SKM-1 (cell line): ENCODE measurements around the gene LRCH4.
"Not testable (repeated sequence)": the region's sequence is repeated elsewhere in the genome, so short reads cannot be mapped to it uniquely, and the experiment has no call there.

Source experiments
- DNase-seq: peaks from one replicate; lab custom pipeline; 2025; ENCODE audit not compliant: unreplicated experiment; lab: John Stamatoyannopoulos, UW

The LRCH4 gene

DNA sequence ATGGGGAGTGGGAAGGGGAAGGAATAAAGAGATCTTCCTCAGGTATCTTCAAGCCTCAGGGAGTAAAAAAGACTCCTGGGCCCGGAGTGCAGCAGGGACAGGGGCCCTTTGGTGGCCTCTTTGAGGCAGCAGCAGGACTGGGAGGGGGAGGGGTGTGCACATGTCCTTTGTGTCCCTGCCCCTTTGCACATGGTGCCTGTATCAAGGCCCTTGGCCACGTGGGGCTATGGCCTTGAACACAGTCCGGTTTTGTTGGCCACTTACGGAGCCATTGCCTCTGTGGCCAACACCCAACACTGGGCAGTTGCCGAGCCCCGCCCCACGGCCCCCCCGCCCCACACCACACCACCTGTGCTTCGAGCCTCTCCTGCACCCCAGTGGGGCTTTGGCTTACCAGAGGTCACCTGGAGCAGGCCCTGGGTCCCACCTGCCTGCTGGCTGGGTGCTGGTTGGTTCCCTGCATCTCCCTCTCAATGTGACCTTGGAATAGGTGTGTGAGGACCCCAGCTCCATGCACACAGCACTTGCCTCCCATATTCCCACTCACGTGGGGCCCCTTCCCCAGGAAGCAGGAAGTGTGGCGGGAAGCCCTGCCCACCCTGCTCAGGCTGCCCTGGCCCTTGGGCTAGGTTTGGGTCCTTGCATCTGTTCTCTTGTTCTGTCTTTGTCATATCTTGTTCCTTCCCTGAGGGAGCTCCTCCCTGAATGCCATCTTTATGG is 17.6 kb downstream of the LRCH4 start:
- no peak for DNase-seq

DNA sequence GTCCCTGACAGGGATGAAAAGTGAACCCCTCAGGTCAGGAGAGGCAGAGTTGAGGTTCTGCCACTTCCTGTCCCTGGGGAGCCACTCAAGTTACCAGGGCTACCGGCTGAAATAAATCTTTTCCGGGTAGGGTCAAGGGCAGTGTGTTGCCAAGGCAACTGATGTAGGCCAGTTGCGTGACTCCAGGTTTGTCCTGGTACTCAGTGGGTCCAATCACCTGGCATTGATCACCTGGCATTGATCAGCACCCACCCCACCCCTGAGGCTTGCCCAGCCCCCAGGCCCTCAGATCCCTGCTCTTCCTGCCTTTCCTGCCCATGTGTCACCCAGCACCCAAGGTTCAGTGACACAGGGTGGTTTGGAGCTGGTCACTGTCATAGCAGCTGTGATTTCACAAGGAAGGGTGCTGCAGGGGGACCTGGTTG is 18.2 kb downstream of the LRCH4 start:
- DNase-seq = no peak

DNA sequence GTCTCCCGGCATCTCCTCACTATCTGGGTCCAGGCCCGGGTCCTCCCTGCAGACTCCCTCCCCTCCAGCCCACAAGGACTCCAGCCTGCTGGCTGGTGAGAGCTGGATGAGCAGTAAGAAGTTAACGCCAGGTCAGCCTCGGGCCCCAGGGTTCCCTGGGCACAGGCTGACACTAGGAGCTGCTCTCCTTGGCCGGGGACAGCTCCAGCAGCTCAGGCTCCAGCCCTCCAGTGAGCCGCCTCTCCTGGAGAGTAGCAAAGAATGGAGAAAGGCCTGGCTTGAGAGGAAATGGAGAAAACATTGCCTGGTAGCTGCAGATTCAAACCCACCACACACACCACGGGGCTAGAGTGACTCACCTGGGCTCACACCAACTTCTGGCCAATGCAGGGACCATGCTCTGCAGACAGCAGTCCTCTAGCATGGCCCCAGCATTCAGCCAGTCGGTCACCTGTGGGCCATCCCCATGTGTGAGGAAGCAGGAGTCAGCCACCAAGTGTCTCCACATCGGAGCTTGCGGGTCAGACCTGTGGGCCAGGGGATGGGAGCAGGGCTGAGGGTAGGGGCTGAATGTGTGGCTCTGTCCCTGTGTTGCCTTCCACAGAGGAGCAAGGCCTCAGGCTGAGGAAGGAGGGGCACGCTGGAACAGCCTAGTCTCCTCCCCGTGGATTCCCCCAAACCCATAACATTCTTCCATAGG is 18.7 kb downstream of the LRCH4 start:
- no peak for DNase-seq

DNA sequence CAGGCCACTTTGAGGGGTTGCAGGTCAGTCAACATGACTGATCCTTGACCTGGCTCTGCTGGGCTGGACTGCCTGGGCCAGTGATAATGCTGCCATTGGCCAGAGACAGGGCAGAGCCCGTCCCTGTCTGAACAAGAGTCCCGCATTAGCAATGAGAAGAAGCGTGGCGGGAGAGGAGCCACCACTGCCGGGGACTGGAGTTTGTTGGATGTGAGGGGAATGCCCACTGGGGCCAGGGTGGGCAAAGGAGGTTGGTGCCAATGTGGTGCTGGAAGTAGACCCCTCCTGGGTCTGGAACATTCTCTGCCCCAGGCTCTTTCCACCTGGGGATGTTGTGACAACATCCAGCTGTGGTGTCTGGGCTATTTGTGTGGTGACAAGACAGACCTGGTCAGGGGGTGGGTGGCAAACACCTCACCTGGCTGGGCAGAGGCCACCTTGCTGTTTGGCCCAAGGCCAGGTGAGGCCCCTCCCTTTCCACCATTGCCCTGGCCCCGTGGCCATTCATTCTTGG is 19.9 kb downstream of the LRCH4 start:
- DNase-seq = no peak

DNA sequence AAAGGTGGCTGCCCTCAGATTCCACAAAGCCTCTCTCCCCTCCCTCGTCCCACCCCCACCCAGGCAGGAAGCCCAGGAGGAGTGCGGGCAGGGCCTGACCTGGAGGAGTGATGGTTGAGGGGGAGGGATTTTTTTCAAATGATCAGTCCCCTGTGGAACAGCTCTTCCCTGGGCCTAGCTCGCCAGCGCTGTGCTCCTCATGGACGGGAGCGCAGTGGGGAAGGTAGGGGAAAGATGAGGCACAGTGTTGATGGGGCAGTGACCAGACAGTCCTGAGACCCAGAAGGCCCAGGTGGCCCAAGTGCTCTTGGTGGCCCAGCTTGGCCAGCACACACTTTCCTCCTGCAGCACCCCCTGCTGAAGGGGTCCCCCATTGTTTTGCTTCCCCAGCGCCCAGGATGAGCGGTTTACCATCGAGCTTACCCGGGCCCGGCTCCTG is 20.8 kb downstream of the LRCH4 start:
- no peak for DNase-seq

DNA sequence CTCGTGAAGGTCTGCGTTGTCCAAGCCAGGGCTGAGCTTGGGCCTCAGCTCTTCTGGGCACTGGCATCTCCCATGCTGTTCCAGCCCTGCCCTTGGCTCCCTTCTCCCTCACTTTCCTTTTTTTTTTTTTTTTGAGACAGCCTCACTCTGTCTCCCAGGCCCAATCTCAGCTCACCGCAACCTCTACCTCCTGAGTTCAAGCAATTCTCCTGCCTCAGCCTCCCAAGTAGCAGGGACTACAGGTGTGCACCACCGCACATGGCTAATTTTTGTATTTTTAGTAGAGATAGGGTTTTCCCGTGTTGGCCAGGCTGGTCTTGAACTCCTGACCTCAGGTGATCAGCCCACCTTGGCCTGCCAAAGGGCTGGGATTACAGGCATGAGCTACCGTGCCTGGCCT is 21.5 kb downstream of the LRCH4 start:
- DNase-seq = not testable (repeated sequence)

DNA sequence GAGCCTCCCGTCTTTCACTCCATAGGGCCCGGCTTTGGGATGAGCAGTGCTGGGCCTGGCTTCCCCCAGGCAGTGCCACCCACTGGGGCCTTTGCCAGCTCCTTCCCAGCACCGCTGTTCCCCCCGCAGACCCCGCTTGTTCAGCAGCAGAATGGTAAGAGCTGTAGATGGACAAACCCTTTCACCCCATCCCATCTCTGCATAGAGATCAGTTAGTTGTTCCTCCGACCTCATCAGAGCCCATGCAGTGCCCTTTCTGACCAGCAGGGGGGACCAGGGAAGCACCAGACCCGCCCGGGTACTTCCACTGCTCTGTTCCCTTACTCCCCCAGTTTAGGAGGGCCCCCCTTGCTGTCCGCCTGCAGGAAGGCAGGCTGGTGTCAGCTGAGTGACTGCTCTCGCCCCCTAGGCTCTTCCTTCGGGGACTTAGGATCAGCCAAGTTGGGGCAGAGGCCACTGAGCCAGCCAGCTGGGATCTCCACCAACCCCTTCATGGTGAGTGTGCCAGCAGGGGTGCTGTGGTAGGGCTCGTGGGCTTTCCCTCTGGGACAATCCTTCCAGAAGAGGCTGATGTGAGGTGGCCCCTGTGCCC is 22.0 kb downstream of the LRCH4 start:
- DNase-seq = peak; percentile 27

DNA sequence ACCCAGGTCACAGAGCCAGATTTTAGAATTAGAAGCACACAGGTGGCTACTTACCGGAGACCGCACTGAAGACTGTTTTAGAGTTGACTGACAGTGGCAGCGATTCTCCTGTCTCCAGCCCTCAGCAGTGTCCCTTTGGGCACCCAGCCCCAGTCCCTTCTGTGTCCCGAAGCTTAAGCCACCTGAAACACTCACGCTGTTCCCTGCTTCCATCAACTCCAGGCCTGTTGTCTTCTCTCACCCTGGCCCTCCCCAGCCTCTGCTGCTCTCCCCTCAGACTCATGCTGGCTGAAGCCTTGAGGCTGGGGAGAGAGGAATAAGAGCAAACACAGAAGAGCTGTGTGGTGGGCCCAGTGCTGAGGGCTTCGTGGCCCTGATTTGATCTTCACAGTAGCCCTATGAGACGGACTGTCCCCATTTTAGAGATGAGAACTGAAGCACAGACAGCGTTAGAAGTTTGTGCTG is 22.8 kb downstream of the LRCH4 start:
- no peak for DNase-seq

DNA sequence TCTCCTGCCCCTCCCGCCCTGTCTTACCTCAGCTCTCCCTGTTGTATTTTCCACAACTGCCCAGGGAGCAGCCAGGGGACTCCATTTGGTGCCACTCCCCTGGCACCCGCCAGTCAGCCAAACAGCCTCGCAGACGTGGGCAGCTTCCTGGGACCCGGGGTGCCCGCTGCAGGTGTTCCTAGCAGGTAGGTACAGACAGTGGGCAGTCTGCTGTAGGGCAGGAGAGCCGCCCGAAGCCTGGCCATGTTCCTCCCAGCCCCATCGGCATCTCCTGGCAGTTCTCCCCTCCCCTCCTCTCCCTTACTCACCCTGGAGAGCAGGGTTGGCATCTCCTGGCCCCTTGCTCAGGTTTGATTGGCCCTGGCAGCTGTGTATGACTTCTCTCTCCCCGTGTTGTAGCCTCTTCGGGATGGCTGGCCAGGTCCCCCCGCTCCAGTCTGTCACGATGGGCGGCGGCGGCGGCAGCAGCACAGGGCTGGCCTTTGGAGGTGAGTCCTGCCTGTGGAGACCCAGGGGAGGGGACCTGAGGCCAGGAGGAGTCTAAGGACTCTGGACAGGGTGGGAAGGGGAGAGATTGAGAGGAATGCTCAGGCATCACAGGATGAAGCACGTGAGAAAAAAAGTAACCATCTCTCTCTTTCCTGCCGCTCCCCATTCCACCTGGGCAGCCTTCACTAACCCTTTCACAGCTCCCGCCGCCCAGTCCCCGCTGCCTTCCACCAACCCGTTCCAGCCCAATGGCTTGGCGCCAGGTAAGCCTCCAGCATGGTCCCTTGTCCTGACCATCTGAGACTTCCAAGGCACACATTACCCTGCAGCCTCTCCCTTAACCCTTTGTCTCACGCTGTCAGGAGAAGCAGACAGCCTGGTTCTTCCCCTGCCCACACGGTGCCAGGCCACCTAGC is 23.5 kb downstream of the LRCH4 start:
- no peak for DNase-seq

DNA sequence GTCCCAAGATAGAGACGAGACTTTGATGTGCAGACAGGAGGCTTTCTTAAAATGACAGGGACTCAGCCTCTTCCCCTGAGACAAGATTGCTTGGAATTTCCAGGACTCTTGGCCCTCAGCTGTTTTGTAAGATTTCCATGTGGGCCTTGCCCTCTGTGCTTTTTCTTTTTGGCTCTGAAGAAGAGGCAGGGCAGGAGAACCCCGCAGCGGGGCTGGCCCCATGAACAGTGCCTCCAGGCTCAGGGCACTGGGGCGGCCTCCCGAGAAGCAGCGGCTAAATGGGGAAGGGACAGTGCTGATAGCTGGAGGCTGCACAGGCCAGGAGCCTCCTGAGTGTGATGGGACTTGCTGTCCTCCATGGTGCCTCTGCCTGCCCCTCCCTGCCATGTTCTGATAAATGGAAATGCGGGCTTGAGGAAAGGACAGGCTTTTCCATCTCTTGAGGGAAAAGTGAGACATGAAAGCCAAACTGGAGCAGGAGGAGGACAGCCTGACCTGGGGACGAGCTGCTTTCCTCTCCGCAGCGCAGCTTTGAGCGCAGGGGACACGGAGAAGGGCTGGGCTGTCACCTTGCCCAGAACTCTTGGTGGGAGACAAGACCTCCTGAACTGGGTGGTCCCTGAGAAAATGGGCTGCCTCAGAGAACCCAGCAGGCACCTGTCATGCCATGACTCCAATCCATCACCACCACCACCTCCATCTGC is 24.3 kb downstream of the LRCH4 start:
- DNase-seq = no peak

DNA sequence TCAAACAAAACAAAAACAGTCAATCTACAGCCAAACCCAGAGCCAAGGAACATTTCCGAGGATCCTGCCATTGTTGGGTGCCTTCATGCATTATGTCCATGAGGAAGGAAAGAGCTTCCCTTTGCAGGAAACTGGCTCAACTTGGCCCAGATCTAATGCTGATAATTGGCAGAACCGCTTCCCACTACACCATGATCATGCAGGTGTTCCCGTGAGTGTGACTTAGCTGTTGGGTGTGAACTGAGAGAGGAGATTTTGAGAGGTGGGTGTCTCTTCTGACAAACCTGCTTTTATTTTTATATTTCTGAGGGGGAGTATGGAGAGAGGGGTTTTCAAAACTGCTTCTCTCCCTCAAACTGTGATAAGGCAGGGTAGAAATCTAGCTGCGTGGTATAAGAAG is 26.8 kb downstream of the LRCH4 start:
- DNase-seq = no peak

DNA sequence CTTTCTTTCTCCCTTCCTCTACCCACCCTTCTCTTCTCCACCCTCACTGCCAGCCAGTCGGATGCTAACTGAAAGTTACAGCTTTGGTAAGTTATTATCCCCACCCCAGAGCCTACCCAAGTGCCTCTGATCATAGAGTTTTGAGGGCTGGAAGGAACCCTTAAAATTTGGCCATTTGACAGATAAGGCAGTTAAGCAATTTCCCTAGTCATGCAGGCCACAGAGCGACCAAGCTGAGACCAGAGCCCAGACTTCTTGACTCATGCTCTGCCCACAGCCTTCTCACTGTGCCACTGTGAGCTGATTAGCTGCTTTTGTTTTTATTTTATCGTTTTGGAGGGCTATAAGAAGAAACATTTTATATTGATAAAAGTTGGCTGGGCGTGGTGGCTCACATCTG is 29.4 kb downstream of the LRCH4 start:
- DNase-seq = peak; percentile 26

DNA sequence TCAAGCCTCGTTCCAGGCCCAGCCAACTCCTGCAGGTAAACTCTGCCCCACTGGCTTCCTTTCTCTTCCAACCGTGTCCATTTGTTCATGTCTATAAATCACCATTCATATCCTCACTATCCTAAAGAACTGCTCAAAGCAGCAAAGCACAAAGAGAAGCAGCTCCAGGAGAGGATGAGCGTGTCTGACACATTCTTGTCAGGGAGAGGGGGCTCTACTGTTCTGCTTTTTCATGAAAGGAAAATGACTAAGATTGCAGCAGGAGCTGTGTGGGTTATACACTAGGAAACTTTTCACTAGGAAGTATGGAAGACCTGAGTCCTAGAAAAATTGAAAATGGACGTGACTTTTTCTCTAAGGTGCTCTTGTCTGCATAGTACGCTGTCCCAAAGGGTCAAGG is 30.2 kb downstream of the LRCH4 start:
- DNase-seq = no peak

DNA sequence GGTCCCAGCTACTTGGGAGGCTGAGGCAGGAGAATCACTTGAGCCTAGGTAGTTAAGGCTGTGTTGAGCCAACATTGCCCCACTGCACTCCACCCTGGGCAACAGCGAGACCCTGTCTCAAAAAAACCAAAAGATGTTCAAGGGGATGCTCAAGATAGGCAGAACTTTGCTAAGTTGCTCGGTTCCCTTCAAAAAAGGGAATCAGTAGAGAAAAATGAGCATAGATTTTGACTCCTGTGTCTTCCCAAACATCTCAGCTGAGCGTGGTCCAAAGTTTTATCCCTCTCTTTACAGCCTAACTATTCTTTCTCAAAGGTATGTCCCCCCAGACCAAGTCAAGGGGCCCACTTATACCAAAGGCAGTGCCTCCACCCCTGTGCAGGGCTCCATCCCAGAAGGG is 32.9 kb downstream of the LRCH4 start:
- DNase-seq = no peak

DNA sequence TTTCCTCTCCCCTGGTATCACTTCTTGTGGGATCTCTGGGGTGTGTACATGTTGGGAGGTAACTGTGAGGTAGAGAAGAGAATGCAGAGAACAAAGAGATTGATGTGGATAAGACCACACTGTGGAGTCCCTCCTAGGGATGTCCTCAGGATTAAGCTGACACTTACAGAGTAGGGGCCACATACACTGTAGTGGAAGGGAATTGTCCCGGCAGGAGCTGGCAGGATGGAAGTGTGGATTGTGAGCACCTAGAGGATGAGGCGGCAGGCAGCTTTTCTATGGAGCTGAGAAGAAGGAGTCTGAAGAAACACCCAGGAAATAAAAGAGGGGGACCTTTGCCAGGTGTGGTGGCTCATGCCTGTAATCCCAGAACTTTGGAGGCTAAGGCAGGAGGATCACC is 33.4 kb downstream of the LRCH4 start:
- DNase-seq = no peak

DNA sequence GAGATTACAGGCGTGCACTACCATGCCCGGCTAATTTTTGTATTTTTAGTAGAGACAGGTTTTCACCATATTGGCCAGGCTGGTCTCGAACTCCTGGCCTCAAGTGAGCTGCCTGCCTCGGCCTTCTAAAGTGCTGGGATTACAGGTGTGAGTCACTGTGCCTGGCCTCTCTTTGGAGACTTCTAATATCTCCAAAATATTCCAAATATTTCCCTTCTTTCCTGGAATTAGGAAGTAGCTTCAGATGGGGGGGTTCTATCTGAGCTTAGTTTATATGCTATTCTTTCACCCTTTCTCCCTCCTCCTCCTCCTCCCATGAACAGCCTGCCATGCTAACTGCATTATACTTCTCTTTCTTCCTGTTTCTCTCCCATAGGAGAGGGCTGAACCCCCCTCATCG is 37.5 kb downstream of the LRCH4 start:
- DNase-seq = not testable (repeated sequence)

DNA sequence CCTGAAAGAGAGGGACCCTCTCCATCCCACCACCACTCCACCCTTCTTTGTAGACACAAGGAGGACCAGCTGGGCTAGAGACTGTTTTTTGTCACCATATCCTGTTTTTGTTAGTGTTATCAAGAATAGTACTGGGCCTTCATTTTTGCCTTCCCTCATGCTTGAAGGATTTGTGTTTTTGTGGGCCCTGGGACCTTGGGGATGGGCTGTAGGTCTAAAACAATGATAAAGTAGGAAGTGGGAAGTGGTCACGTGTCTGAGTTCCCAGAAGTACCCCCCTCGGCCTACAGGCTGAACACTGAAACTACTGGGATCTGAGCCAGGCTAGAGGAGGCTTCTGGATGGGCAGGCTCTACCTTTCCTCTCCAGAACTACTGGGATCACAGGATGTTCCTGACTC is 38.1 kb downstream of the LRCH4 start:
- no peak for DNase-seq

DNA sequence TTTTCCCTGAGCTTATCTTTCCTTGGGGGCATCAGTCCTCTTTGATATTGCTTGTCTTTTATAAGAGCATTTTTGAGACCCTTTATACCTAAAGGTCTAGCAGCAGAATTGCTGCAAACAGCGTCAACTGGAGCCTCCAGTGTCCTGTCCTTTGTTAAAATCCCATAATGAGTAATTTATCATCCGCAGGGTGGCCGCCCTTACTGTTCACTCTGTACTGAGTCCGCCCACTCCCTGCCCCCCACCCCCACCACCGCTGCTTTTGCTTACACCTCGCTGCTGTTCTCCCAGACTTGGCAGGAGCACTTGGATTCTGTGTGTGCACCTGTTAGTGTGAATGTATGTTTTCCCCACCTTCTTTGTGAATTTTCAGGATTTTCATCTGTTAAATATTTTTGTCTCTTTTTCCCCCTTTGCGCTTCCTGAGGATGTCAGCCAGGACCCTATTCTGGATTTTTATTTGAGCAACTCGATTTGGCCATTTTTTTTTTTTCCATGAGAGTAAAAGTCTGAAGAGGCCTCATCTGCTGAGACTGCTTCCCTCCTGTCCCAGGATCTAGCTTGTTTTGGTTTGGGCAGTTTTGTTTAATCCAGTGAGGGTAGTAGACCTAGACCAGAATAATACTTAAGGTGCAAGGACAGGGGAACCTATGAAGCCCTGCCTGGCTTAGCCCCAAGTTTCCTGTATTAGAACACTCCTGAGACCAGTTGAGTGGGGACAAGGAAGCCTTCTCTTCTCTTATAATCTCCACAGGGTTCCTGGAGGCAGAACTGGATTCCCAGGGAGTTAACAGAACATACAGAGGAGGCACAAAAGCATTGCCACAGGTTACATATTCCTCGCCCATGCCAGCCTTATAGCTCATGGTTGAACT is 38.8 kb downstream of the LRCH4 start:
- no peak for DNase-seq

DNA sequence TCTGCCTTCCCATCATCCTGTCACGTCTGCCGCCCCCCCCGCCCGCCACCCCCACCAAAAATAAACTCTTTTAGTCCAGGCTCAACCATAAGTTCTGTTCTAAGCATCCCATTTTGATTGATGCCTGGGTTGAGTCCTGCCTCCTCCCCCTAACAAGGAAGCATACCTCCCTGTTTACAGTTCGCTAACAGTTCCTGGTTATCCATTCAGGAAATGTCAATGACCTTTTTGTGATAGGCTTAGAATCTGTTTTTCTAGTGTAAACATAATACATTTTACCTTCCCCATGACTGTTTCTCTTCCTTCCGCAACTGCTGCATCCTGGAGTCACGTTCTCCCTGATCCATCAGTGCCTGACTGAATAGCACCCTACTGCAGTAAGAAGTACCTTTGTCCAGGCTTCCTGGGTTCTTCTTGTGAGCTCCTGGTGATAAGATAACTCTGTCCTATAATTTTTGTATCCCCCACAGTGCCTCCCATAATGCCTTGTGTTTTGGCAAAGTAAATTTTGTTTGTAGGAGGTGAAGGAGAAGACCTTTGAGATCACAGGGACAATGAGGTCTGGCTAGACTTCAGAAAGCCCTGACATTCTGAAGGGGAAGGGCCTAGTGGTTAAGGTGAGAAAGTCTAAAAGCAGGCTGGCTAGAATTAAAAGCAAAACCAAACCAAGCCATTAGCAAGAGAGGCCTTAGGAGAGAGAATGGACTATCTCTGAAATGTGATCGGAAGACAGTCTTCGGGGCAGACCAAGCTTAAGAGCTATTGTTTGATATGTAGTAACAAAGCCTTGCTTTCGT is 39.6 kb downstream of the LRCH4 start:
- DNase-seq = no peak
